SU-DHL-6 (cell line): ENCODE results near the gene GMEB2.

Experiments used
- EZH2phosphoT487 ChIP-seq: fragments of 200-600 bp; sonication (generic), shearing (Covaris generic); conservative IDR thresholded peaks from 2 replicates; pipeline ENCODE4 v1.6.1; 2018; ENCODE audit warnings: mild to moderate bottlenecking, antibody characterized with exemption, low read length, moderate library complexity, mixed read lengths
- TF ChIP-seq, protein P1 (sequence below): fragments of 200-600 bp; sonication (generic); IDR thresholded peaks from one replicate; pipeline ENCODE4 v1.5.1; 2017; ENCODE audit warnings: antibody characterized with exemption, mild to moderate bottlenecking, low read length, moderate library complexity; ENCODE audit not compliant: insufficient read depth, poor library complexity, severe bottlenecking

GRCh38 chr20:63660622-63661021 is 33.7 kb upstream of the GMEB2 start:
- TF ChIP-seq, protein P1, sequence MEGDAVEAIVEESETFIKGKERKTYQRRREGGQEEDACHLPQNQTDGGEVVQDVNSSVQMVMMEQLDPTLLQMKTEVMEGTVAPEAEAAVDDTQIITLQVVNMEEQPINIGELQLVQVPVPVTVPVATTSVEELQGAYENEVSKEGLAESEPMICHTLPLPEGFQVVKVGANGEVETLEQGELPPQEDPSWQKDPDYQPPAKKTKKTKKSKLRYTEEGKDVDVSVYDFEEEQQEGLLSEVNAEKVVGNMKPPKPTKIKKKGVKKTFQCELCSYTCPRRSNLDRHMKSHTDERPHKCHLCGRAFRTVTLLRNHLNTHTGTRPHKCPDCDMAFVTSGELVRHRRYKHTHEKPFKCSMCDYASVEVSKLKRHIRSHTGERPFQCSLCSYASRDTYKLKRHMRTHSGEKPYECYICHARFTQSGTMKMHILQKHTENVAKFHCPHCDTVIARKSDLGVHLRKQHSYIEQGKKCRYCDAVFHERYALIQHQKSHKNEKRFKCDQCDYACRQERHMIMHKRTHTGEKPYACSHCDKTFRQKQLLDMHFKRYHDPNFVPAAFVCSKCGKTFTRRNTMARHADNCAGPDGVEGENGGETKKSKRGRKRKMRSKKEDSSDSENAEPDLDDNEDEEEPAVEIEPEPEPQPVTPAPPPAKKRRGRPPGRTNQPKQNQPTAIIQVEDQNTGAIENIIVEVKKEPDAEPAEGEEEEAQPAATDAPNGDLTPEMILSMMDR, result no peak
- TF ChIP-seq EZH2phosphoT487, result no peak
